ENCODE results near the gene RSRP1. TPM values are rescaled to one million over a fixed set of nuclear protein-coding genes. Genes with fewer than 3 reads are reported as not detected.
A peak's percentile ranks its signal among the peaks of the same experiment; 100 is the strongest.

Gene RSRP1
- total and polyA plus RNA-seq, 2 experiments from 2014 or later, result 91.4 to 93.7 TPM

DNA sequence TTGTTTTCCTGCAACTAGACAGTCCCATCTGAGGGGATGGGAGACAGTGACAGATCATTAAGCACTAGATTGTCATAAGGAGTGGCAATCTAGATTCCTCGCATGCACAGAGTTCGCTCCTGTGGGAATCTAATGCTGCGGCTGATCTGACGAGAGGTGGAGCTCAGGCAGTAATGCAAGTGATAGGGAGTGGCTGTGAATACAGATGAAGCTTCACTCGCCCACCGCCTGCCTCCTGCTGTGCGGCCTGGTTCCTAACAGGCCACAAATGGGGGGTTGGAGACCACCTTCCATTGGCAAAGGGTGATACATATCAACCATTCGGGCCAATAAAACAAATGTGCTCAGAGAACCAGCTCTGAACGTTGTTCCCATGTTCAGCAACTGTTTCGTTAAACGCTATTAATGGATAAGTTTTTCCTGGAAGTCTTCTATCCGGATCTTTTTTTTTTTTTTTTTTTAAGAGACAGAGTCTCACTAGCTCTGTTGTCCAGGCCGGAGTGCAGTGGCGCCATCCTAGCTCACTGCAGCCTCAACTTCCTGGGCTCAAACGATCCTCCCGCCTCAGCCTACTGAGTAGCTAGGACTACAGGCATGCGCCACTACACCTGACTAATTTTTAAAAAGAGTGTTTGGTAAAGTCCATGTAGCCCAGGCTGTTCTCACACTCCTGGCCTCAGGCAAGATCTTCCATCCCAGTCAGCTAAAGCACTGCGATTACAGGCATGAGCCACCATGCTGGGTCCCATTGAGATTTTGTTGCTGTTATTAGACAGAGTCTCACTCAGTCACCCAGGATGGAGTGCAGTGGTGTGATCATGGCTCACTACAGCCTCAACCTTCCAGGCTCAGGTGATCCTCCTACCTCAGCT lies 8.7 kb upstream of the RSRP1 start:
- H4K20me1 ChIP-seq (replicated peaks; ENCODE audit: insufficient read depth), result peaks cover 2% of the 10 kb centered on the region; the same call in 1 of the 2 replicates
- H3K36me3 Mint-ChIP-seq (ENCODE audit: low read depth), result no peaks in the 10 kb centered on the region
- H3K4me1 Mint-ChIP-seq, result peaks cover 17% of the 10 kb centered on the region; the same call in 2 of the 3 replicates
- H3K4me3 Mint-ChIP-seq, result no peak overlapping the region
- H3K27ac Mint-ChIP-seq, result no peak overlapping the region
- TF ChIP-seq CREB1 (CRISPR knock-in tag; IDR thresholded peaks at IDR 0.05; ENCODE audit: low read depth), result no peak
- no peak for TF ChIP-seq EZH2phosphoT487 (IDR thresholded peaks at IDR 0.05; ENCODE audit: unreplicated experiment)
- no peak for TF ChIP-seq JUNB (IDR thresholded peaks at IDR 0.05; ENCODE audit: unreplicated experiment)
- TF ChIP-seq, protein P1, sequence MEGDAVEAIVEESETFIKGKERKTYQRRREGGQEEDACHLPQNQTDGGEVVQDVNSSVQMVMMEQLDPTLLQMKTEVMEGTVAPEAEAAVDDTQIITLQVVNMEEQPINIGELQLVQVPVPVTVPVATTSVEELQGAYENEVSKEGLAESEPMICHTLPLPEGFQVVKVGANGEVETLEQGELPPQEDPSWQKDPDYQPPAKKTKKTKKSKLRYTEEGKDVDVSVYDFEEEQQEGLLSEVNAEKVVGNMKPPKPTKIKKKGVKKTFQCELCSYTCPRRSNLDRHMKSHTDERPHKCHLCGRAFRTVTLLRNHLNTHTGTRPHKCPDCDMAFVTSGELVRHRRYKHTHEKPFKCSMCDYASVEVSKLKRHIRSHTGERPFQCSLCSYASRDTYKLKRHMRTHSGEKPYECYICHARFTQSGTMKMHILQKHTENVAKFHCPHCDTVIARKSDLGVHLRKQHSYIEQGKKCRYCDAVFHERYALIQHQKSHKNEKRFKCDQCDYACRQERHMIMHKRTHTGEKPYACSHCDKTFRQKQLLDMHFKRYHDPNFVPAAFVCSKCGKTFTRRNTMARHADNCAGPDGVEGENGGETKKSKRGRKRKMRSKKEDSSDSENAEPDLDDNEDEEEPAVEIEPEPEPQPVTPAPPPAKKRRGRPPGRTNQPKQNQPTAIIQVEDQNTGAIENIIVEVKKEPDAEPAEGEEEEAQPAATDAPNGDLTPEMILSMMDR (conservative IDR thresholded peaks at IDR 0.05; ENCODE audit: low read depth in 2 of 2), result no peak
- no peak for TF ChIP-seq POLR2AphosphoS5 (IDR thresholded peaks at IDR 0.05; ENCODE audit: low read depth)
- TF ChIP-seq, protein P2, sequence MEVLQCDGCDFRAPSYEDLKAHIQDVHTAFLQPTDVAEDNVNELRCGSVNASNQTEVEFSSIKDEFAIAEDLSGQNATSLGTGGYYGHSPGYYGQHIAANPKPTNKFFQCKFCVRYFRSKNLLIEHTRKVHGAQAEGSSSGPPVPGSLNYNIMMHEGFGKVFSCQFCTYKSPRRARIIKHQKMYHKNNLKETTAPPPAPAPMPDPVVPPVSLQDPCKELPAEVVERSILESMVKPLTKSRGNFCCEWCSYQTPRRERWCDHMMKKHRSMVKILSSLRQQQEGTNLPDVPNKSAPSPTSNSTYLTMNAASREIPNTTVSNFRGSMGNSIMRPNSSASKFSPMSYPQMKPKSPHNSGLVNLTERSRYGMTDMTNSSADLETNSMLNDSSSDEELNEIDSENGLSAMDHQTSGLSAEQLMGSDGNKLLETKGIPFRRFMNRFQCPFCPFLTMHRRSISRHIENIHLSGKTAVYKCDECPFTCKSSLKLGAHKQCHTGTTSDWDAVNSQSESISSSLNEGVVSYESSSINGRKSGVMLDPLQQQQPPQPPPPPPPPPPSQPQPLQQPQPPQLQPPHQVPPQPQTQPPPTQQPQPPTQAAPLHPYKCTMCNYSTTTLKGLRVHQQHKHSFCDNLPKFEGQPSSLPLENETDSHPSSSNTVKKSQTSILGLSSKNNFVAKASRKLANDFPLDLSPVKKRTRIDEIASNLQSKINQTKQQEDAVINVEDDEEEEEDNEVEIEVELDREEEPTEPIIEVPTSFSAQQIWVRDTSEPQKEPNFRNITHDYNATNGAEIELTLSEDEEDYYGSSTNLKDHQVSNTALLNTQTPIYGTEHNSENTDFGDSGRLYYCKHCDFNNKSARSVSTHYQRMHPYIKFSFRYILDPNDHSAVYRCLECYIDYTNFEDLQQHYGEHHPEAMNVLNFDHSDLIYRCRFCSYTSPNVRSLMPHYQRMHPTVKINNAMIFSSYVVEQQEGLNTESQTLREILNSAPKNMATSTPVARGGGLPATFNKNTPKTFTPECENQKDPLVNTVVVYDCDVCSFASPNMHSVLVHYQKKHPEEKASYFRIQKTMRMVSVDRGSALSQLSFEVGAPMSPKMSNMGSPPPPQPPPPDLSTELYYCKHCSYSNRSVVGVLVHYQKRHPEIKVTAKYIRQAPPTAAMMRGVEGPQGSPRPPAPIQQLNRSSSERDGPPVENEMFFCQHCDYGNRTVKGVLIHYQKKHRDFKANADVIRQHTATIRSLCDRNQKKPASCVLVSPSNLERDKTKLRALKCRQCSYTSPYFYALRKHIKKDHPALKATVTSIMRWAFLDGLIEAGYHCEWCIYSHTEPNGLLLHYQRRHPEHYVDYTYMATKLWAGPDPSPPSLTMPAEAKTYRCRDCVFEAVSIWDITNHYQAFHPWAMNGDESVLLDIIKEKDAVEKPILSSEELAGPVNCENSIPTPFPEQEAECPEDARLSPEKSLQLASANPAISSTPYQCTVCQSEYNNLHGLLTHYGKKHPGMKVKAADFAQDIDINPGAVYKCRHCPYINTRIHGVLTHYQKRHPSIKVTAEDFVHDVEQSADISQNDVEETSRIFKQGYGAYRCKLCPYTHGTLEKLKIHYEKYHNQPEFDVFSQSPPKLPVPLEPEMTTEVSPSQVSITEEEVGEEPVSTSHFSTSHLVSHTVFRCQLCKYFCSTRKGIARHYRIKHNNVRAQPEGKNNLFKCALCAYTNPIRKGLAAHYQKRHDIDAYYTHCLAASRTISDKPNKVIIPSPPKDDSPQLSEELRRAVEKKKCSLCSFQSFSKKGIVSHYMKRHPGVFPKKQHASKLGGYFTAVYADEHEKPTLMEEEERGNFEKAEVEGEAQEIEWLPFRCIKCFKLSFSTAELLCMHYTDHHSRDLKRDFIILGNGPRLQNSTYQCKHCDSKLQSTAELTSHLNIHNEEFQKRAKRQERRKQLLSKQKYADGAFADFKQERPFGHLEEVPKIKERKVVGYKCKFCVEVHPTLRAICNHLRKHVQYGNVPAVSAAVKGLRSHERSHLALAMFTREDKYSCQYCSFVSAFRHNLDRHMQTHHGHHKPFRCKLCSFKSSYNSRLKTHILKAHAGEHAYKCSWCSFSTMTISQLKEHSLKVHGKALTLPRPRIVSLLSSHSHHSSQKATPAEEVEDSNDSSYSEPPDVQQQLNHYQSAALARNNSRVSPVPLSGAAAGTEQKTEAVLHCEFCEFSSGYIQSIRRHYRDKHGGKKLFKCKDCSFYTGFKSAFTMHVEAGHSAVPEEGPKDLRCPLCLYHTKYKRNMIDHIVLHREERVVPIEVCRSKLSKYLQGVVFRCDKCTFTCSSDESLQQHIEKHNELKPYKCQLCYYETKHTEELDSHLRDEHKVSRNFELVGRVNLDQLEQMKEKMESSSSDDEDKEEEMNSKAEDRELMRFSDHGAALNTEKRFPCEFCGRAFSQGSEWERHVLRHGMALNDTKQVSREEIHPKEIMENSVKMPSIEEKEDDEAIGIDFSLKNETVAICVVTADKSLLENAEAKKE (CRISPR knock-in tag; IDR thresholded peaks at IDR 0.05), result no peak
- no peak for TF ChIP-seq EZH2 (IDR thresholded peaks at IDR 0.05; ENCODE audit: low read depth, unreplicated experiment)
- TF ChIP-seq, protein P3, sequence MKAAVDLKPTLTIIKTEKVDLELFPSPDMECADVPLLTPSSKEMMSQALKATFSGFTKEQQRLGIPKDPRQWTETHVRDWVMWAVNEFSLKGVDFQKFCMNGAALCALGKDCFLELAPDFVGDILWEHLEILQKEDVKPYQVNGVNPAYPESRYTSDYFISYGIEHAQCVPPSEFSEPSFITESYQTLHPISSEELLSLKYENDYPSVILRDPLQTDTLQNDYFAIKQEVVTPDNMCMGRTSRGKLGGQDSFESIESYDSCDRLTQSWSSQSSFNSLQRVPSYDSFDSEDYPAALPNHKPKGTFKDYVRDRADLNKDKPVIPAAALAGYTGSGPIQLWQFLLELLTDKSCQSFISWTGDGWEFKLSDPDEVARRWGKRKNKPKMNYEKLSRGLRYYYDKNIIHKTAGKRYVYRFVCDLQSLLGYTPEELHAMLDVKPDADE (IDR thresholded peaks at IDR 0.05), result no peak
- no peak for TF ChIP-seq NANOG (IDR thresholded peaks at IDR 0.05; ENCODE audit: borderline replicate concordance)
- H2AFZ ChIP-seq, result no peak overlapping the region
- H3K79me2 ChIP-seq (replicated peaks; ENCODE audit: insufficient read depth), result peaks cover 5% of the 10 kb centered on the region; the same call in 1 of the 2 replicates
- peaks cover 10% of the 10 kb centered on the region; the same call in 1 of the 2 replicates for H3K4me1 ChIP-seq (ENCODE audit: insufficient read depth)
- ATAC-seq, result peak; percentile 45
- no peaks in the 10 kb centered on the region for H3K36me3 ChIP-seq (ENCODE audit: insufficient read depth)
- no peaks in the 10 kb centered on the region for H3K9me3 Mint-ChIP-seq
- no peaks in the 10 kb centered on the region for H3F3A ChIP-seq (replicated peaks; ENCODE audit: low read depth)
- no peak overlapping the region for H3K27ac ChIP-seq (ENCODE audit: low read depth)
- H3K9me2 ChIP-seq (ENCODE audit: insufficient read depth), result no peaks in the 10 kb centered on the region
- no peak for DNase-seq (ENCODE audit: low spot score)
- H3K4me3 ChIP-seq, result no peak overlapping the region
- peaks cover 5% of the 10 kb centered on the region for H3K27me3 Mint-ChIP-seq (ENCODE audit: insufficient read depth, low read depth, poor library complexity)
- no peaks in the 10 kb centered on the region for H3K27me3 ChIP-seq (ENCODE audit: insufficient read depth)
- H3K4me2 ChIP-seq, result no peak overlapping the region
